ENCODE results near the gene PRKCE. TPM values are rescaled to one million over a fixed set of nuclear protein-coding genes. Genes with fewer than 3 reads are reported as not detected.
A peak's percentile ranks its signal among the peaks of the same experiment; 100 is the strongest.

PRKCE gene
- total and polyA plus RNA-seq, 2 of the 8 experiments (the other 6 are each of a cell fraction or from before 2014, with no cell fraction given): 0.54 to 2.1 TPM

- H3K4me3 ChIP-seq (ENCODE audit: extremely low read depth in 1 of 4, insufficient read depth in 2 of 4, low read depth in 3 of 4, low read length in 4 of 4): no peak overlapping the region
- H2BK20ac ChIP-seq (ENCODE audit: low read length): no peak overlapping the region
- no peak overlapping the region for H2BK12ac ChIP-seq (ENCODE audit: low read depth, low read length)
- whole genome bisulfite sequencing, 2 experiments (ENCODE audit: extremely low coverage in 1 of 2, insufficient coverage in 1 of 2, insufficient read length in 1 of 2, insufficient replicate concordance in 2 of 2, low coverage in 1 of 2, low lambda C conversion rate in 2 of 2, missing lambda C conversion rate in 1 of 2): 79% methylated on average over 12 of the region's 12 CpGs; no CpG with 5 or more reads in 1 of the 2 experiments
- DNase-seq (ENCODE audit: low read depth in 1 of 2, low spot score in 2 of 2): no peak
- ChIA-PET POLR2A (ENCODE audit: partially characterized antibody) (no interaction called here), CTCF (ENCODE audit: partially characterized antibody) (interaction anchor here (0.6 to 5.0 kb wide), 33 partner anchors 9 to 192 kb away, joined by 3 to 16 read pairs (median 3); partner anchors contain the start of gene EPAS1)
- H2BK5ac ChIP-seq (ENCODE audit: low read depth, low read length): no peak overlapping the region
- H4K91ac ChIP-seq (replicated peaks; ENCODE audit: insufficient read length, low read length): no peak overlapping the region
- H3K79me2 ChIP-seq (ENCODE audit: control insufficient read depth in 1 of 2, insufficient read depth in 2 of 2, low read length in 2 of 2): no peaks in the 10 kb centered on the region
- H3K9ac ChIP-seq (replicated peaks in 1 of 4; ENCODE audit: extremely low read depth in 1 of 4, low read depth in 3 of 4, low read length in 3 of 4): no peak overlapping the region
- H2BK15ac ChIP-seq (ENCODE audit: low read length): no peak overlapping the region
- no peaks in the 10 kb centered on the region for H3K23me2 ChIP-seq (ENCODE audit: low read depth, low read length)
- H2AK5ac ChIP-seq (ENCODE audit: low read depth, low read length): 0 out of 2 replicates have a peak overlapping the region, but pooled peaks have one; percentile 19
- H2BK120ac ChIP-seq (replicated peaks; ENCODE audit: low read depth, low read length): no peak overlapping the region
- no peak overlapping the region for H3K56ac ChIP-seq (replicated peaks; ENCODE audit: insufficient read length, low read depth, low read length)
- H4K20me1 ChIP-seq (replicated peaks in 1 of 2; ENCODE audit: control insufficient read depth in 1 of 2, insufficient read depth in 2 of 2, low read length in 2 of 2): no peaks in the 10 kb centered on the region
- H3K27ac ChIP-seq (ENCODE audit: low read depth, low read length): no peak overlapping the region
- H3K9me3 ChIP-seq (ENCODE audit: insufficient read depth in 2 of 2, low read depth in 1 of 2, low read length in 1 of 2): no peaks in the 10 kb centered on the region
- TF ChIP-seq TBP (IDR thresholded peaks at IDR 0.05; ENCODE audit: low read depth, low read length) (no peak), SP1 (IDR thresholded peaks at IDR 0.05; ENCODE audit: low read depth, low read length) (no peak), RAD21 (IDR thresholded peaks at IDR 0.05 in 1 of 2, conservative IDR thresholded peaks at IDR 0.05 in 1 of 2; ENCODE audit: low read depth in 2 of 2, low read length in 2 of 2) (peak; percentile 63 to 78), E2F6 (IDR thresholded peaks at IDR 0.05) (peak; percentile 37; the same call in 1 of the 2 replicates), TAF1 (IDR thresholded peaks at IDR 0.05; ENCODE audit: low read depth, low read length) (no peak), KDM1A (IDR thresholded peaks at IDR 0.05; ENCODE audit: borderline replicate concordance, low read length) (0 out of 2 replicates have a peak, but pooled peaks have one; percentile 26)
- TF ChIP-seq, protein P1, sequence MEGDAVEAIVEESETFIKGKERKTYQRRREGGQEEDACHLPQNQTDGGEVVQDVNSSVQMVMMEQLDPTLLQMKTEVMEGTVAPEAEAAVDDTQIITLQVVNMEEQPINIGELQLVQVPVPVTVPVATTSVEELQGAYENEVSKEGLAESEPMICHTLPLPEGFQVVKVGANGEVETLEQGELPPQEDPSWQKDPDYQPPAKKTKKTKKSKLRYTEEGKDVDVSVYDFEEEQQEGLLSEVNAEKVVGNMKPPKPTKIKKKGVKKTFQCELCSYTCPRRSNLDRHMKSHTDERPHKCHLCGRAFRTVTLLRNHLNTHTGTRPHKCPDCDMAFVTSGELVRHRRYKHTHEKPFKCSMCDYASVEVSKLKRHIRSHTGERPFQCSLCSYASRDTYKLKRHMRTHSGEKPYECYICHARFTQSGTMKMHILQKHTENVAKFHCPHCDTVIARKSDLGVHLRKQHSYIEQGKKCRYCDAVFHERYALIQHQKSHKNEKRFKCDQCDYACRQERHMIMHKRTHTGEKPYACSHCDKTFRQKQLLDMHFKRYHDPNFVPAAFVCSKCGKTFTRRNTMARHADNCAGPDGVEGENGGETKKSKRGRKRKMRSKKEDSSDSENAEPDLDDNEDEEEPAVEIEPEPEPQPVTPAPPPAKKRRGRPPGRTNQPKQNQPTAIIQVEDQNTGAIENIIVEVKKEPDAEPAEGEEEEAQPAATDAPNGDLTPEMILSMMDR (IDR thresholded peaks at IDR 0.05; ENCODE audit: control extremely low read depth in 1 of 3, insufficient read depth in 1 of 3, low read depth in 1 of 3, low read length in 3 of 3): peak; percentile 67 to 83 (median 82)
- H4K5ac ChIP-seq (ENCODE audit: insufficient read length, low read depth, low read length): no peak overlapping the region
- H2AFZ ChIP-seq (ENCODE audit: low read length): no peak overlapping the region
- H3K4me2 ChIP-seq (ENCODE audit: insufficient read depth in 1 of 2, low read depth in 2 of 2, low read length in 2 of 2): no peak overlapping the region
- H3K23ac ChIP-seq (ENCODE audit: insufficient read length): no peak overlapping the region
- H3K18ac ChIP-seq (ENCODE audit: extremely low read depth, low read length): no peak overlapping the region
- H3K27me3 ChIP-seq (replicated peaks in 1 of 4; ENCODE audit: control insufficient read depth in 3 of 4, extremely low read depth in 1 of 4, insufficient read depth in 3 of 4, low read length in 3 of 4): no peaks in the 10 kb centered on the region
- no peaks in the 10 kb centered on the region for H3K4me1 ChIP-seq (replicated peaks in 1 of 4; ENCODE audit: control insufficient read depth in 3 of 4, insufficient read depth in 4 of 4, low read length in 3 of 4)
- FAIRE-seq: peak; percentile 39
- no peaks in the 10 kb centered on the region for H3K36me3 ChIP-seq (ENCODE audit: control insufficient read depth in 2 of 4, insufficient read depth in 4 of 4, low read length in 3 of 4)
- H3K79me1 ChIP-seq (ENCODE audit: low read depth, low read length): no peaks in the 10 kb centered on the region
- H3K4ac ChIP-seq (replicated peaks; ENCODE audit: insufficient read length, low read depth, low read length): no peak overlapping the region
- H3K14ac ChIP-seq (ENCODE audit: insufficient read length): no peak overlapping the region
- H4K8ac ChIP-seq (ENCODE audit: extremely low read depth, insufficient read depth, low read length): no peak overlapping the region
Observed at GRCh38 chr2:46184794-46185583, 533.5 kb downstream of the PRKCE start.
